Stimulated activated CD8-positive, alpha-beta memory T cell treated with anti-CD3 and anti-CD28 coated beads, Interleukin-15, amount 100 ng/mL, for 4 hours (primary cell): ENCODE results near the gene KRT14.
"Not testable (repeated sequence)": the region's sequence is repeated elsewhere in the genome, so short reads cannot be mapped to it uniquely, and the experiment has no call there.

Experiments
- DNase-seq, 2 donors: peaks; one replicate each; pipeline ENCODE4 v3.0.0-alpha.2; 2020; ENCODE audit warnings: low read depth in 2 of 2

KRT14 gene

GRCh38 chr17:41623184-41623861, 36.6 kb upstream of the KRT14 start:
- not testable (repeated sequence) for DNase-seq

- DNase-seq: not testable (repeated sequence)
Observed at GRCh38 chr17:41622340-41623183, 35.9 kb upstream of the KRT14 start.

- DNase-seq: no peak
Observed at GRCh38 chr17:41621916-41622315, 35.2 kb upstream of the KRT14 start.

GRCh38 chr17:41621435-41621817, 34.7 kb upstream of the KRT14 start:
- not testable (repeated sequence) for DNase-seq

- DNase-seq: no peak
Observed at GRCh38 chr17:41620583-41621434, 34.1 kb upstream of the KRT14 start.

- DNase-seq: not testable (repeated sequence)
Observed at GRCh38 chr17:41619927-41620582, 33.4 kb upstream of the KRT14 start.

GRCh38 chr17:41619036-41619926, 32.6 kb upstream of the KRT14 start:
- DNase-seq: no peak

GRCh38 chr17:41618341-41619035, 31.8 kb upstream of the KRT14 start:
- no peak for DNase-seq

- no peak for DNase-seq
Observed at GRCh38 chr17:41617698-41618097, 31.0 kb upstream of the KRT14 start.

- DNase-seq: no peak
Observed at GRCh38 chr17:41617136-41617535, 30.4 kb upstream of the KRT14 start.

- DNase-seq: not testable (repeated sequence)
Observed at GRCh38 chr17:41616486-41616885, 29.8 kb upstream of the KRT14 start.

- no peak for DNase-seq
Observed at GRCh38 chr17:41615454-41615853, 28.8 kb upstream of the KRT14 start.

GRCh38 chr17:41614767-41615166, 28.1 kb upstream of the KRT14 start:
- not testable (repeated sequence) for DNase-seq

GRCh38 chr17:41614098-41614497, 27.4 kb upstream of the KRT14 start:
- DNase-seq: no peak

- no peak for DNase-seq
Observed at GRCh38 chr17:41613277-41614082, 26.8 kb upstream of the KRT14 start.

GRCh38 chr17:41612376-41613160, 25.9 kb upstream of the KRT14 start, which contains the start of gene KRT16:
Gene KRT16, minus strand, starts transcription at chr17:41612767. Its CDS starts 79 bp downstream, at chr17:41612688.
- DNase-seq: not testable (repeated sequence)

GRCh38 chr17:41610965-41611640, 24.4 kb upstream of the KRT14 start:
- DNase-seq: no peak
